Activated T-cell treated with anti-CD3 and anti-CD28 coated beads for 1 hour (primary cell): Measurements from ENCODE around the gene AP5Z1.

ENCODE experiments used
- DNase-seq: peaks from one replicate; pipeline ENCODE4 v3.0.0-alpha.2; 2020; ENCODE audit warnings: low read depth

The AP5Z1 gene

DNA sequence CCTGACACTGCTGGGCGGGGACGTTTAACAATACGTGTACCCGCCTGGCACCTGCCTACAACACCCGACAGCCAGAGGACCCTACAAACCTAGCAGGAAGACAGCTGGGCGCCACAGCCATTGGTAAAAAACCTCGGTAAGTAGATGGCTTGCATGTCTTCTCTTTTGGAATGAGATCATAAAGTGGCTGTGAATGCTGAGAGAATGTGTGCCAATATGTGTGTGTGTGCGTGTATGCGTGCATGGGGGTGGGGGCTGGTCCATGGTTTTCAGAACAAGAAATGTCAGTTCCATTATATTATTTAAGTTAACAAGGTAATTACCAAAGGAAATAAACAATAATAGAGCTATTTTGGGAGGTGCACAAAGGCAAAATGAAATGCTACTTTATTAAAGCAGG is 47.3 kb downstream of the AP5Z1 start:
- DNase-seq: no peak

DNA sequence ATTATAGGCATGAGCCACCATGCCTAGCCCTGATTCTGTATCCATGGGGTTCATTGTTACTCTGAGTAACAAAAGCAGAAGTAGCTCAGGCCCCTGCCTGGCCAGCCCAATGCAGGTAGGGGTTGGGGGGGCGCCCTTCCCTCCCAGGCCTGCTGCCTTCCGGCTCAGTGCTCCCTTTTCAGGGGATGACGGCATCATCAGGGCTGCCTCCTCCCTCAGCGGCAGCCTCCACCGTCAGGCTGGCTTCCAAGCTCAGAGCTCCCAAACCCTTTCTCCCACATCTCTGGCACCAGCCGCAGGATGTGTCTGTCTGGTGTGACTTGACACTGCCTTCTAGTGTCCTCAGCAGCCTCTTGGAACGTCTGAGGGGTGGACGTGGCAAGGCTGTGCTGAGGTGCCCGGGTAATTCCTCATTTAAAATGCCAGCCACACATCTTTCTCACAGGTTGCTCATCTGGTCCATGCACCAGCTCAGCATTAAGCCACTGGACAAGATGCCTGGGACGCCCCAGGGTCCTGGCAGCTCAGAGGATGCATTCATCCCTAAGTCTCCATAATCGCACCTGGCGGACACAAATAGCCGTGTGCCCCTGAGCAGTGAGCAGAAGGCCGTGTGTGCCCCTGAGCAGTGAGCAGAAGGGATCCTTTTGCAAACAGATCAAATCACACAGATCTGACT is 48.2 kb downstream of the AP5Z1 start:
- DNase-seq: no peak

DNA sequence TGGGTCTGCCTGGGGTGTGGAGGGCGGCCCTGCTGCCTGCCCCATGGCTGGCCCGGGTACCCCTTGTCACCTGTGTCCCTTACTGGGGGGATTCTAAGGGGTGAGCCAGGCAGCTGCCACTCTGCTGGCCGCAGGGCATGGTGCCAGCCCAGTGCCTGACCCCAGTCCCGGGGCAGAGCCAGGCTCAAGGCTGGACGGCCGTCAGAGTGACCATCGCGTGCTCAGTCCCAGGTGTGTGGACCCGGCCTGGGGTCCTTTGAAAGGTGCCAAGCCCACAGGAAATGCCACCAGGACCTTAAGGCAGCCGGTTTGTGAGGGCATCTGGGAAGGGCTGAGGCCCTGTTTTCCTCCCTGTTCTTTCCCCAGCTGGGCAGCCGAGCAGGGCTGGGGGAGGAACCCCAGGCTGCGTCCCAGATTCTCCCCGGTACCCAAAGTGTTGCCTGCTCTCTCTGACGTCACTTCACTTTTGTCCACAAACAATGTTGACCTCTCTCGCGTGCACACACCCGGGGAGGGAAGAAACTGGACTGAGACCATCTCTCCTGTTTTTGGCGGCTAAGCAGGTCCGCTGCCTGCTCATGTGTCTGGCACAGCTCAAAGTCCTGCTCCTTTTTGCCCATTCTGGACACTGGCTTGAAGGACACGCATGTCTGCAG is 48.8 kb downstream of the AP5Z1 start:
- no peak for DNase-seq

DNA sequence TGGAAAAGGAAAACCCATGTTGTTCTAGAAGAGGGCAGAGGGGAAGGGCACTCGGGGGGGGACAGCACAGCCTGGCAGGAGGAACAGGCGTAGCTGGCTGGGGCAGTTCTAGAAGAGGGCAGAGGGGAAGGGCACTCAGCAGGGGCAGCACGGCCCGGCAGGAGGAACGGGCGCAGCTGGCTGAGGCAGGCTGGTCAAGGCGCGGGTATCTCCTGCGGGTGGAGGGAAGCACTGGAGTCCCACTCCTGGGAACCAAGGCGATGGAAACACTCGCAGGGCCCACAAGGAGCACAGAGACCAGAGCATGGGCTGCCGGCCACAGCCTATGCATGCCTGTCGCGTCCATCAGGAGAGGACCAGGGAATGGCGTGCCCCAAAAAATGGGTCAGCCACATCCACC is 49.7 kb downstream of the AP5Z1 start:
- DNase-seq: no peak

DNA sequence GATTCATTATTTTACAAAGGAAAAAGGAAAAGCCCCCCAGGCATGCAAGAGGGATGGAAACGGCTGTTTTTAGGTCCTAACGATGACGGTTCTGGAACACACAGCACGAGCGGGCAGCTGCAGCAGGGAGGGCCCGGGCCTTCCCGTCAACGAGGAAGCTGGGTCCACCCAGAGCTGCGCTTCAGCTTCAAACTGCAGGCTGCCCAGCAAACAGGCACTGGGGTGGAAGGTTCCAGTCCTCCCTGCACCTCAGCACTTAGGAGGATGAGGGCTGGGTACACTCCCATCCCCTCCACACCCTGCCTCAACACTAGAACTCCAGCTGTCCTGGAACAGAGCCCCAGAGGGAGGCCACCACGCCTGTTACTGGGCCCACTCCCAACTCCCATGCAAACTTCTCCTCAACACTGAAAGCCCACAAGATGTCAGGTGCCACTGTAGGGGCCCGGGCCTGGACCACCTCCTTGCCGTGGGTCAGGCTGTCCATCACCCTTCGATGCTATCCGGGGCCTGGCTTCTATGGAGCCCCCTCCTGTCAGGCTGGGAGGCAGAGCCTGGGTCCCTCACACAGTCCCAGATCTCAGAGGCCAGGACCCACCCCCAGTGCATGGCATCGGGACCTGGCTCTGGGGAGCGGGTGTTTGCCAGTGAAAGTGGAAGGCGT is 53.4 kb downstream of the AP5Z1 start:
- no peak for DNase-seq

DNA sequence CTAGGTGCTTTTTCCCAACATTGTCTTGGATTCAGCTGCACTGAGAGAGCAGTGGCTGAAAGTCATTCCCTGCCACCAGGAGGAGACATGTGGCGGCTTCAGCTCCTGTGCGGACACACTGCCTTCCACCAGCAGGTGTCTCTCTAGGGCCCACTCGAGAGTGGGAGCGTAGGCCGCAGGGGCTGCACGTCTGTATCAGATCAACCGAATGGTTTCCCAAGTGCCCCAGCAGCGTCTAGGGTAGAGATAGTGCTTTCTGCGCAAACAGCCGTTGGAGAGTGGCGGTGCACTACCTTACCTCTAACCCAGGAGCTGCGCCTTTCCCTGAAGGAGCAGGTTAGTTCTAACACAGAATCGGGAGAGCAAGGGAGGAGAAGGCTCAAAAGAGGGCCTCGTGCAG is 54.8 kb downstream of the AP5Z1 start:
- peak; percentile 32 for DNase-seq

DNA sequence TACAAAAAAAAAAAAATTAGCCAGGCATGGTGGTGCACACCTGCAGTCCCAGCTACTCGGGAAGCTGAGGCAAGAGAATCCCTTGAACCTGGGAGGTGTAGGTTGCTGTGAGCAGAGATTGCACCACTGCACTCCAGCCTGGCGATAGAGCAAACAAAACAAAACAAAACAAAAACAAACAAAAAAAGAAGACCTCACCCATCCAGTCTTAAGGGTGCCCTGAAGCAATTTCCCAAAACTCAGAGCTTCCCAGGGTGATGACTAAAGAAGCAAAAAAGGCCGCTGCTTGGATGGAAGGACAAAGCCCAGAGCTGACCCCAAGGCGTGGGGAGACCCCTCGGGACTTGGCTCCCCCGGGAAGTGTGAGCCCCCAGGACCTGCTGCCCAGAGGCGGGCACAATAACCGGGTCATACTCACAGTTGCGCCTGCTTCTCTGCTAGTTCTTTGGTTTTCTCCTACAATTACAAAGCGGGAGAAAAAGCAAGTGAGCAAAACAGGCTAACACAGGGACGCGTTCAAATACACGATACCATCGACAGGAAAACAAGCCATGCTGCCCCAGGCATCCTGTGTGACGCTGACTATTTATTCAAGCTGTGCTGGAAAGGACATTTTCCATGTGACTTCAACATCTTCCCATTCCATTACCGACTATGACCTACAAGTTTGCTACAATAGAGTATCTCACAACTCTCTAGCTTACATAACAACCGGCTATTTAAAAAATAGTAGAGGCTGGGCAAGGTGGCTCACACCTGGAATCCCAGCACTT is 56.5 kb downstream of the AP5Z1 start:
- DNase-seq: no peak

DNA sequence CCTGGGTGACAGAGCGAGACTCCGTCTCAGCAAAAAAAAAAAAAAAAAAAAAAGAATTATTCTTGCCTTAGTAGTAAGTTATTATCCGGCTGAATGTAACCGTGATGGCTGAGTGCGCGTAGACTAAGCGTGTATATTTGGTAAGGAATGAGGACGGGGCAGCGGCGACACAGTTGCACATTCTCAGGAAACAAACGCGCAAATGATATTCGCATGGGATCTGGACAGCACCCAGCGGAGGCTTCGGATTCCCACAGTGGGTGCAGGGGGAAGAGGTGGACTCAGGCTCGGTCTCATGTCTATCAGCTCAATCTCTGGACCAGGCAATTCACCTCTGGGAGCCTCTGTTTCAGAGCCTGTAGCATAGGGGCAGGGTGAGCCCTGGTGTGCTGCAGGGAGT is 57.3 kb downstream of the AP5Z1 start:
- DNase-seq: no peak

DNA sequence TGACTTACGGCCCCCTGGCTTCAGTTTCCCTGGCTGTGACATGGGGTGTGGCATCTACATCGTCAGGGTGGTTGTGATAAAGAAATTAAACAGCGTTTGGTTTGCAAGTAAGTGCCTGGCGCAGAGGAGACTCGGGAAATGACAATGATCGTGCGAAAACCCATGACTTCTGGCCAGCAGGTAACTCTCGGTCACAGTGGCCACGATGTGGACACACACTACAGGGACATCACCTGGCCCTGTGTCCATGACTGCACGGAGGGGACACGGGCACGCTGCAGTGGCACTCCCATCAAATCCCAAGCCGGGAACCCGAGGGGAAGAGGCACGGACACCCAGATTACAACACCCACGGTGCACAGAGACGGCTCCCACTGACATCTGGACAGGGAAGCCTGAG is 57.8 kb downstream of the AP5Z1 start:
- DNase-seq: no peak

DNA sequence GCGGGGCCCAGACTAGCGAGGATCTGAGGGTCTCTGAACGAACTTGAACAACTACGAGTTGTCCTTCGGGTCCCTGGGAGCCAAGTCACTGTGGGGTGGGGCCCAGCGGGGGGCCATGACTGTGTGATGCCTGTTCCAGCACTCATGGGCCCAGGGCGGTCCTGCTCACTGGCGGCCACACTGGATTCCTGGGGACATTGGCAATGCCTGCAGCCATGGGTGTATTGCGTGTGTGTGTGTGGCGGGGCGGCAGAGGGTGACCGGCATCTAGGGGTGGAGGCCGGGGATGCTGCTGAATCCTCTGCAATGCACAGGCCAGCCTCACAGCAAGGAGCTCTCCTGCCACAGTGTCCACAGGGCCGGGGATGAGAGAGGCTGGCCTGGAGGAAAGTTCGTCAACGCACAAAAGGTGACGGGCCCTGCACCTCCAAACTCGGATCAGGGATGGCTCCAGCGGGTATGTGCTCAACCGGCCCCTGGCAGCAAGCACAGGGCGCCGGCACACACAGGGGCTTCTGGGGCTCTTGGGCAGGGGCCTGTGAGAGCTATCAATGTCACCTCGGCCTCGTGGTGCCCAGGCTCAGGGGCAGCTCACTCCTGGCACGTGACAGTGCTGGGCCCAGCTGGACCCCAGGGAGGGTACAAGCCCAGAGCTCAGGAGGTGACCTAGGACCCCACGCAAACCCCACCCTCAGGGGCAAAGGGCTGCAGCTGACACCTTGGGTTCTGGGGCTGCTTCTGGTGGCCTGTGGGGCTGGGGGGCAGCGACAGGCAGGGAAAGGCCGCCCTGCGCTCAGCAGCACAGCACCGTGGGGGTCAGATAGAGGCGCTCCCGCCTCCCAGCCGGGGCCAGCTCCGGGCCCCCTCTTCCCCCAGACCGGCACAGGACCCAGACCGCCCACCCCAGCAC is 58.5 kb downstream of the AP5Z1 start:
- DNase-seq: no peak

DNA sequence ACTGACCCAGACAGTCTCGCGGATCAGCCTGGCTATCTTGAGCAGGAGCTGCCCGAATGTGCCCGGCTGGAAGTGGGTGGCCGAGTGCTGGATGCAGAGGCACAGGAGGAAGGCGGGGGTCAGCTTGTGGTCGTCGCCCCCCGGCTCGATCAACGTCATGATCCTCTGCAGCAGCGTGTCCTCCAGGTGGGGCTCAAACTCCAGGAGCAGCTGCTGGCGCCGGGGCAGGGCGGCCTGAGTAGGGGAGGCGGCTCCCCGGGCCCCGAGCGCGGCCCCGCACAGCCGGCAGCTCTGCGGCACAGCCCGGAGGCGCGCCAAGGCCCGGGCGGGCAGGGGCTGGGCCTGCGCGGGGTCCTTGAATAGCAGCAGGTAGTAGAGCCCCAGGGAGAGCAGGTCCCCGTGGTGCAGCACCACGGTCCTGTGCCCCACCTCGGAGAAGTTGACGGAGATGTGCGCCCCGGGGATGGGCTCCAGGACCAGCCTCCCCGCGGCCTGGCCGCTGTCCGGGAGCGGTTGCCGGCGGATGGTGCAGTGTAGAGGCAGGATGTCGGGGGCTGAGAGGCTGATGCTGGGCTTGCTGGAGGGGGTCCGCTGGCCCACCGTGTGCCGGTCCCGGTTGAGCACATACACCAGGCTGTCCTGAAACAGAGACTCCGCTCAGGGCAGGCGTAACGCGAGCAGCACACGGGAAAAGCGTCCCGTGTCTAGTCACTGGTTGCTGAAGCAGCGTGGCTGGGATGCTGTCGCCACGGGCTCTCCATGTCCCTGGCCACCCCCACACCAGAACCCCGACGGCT is 59.4 kb downstream of the AP5Z1 start:
- DNase-seq: no peak

DNA sequence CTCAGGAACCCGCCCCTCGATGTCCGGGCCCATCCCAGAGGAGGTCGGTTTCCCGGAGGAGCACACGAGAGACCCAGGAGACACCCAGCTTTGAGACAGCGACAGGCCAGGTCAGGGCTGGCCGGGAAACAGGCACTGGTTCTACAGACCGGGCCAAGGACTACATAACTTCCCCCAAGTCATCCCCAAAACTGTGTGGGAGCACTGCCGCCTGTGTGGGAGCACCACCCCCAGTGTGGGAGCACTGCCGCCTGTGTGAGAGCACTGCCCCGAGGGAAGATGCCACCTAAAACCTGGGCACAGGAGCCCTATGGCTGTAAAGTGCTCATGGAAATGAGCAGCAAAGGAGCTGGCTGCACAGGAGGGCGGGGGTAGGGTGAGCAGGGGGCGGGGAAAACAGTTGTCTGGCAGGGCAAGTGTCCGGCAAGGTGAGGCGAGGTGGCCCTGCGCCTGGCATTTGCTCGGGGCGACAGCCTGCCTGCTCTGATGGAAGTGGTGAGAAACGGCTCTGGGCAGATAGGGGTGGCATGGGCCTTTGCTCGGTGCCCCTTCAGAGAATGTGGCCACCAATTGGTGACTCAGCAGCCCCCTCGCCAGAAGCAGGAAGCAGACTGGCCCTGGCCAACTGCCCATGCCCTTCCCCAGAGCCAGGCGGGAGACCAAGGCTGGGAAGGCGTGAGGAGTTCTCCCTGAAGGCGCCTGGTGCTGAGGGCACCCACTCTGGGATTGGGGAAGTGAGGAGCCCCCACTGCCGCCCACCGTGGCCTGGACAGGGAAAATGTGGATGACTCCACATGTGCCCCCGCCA is 60.2 kb downstream of the AP5Z1 start:
- DNase-seq: no peak

DNA sequence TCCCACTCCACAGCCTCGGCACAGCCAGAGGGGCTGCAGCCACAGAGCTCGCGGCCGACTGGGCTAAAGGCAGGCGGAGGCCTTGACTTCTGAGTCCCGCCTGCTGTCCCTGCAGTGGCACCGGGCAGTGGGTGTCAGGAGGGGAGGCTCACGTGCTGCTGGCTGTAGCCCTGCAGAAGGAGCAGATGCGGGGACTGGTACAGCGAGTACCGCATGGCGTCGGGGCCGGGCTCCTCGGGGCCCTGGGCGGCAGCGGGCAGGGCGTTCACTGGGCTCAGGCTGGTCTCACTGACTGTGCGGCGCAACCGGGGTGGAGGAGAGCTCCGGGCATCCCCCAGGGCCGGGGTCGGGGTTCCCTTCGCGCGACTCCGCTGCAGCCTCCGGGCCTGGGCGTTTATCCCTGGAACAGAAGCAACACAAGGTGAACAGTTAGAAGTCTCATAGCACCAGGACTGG is 60.8 kb downstream of the AP5Z1 start:
- no peak for DNase-seq

DNA sequence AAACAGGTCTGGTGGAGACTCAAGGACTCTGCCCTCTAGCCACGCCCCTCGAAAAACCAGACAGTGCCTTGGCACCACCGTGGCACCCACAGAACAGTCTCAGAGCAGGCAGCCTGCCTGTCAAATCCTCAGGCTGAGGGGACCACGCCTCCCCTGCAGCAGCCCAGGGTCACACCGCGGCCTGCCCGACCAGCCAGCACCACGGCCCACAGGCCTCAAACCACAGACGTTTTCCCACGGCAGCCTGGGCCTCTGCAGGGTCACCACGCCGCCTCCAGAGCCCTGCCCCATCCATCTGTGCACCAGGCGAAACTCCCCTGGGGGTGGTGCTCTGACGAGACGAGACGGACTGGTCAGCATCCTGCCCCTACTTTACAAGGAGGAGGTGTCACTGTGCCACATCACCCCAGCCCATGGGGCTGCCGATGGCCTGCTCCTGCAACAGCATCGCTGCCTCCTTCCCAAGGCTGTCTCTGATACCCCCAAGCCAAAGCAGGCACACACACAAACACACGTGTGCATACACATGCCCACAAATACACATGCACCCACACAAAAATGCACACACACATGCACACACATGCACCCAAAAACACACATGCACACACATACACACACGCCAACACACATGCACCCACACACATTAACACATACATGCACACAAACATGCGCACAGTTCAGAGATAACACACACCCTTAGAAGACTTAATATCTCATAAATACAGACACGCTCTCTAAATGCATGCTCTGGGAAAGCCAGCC is 61.8 kb downstream of the AP5Z1 start:
- no peak for DNase-seq

DNA sequence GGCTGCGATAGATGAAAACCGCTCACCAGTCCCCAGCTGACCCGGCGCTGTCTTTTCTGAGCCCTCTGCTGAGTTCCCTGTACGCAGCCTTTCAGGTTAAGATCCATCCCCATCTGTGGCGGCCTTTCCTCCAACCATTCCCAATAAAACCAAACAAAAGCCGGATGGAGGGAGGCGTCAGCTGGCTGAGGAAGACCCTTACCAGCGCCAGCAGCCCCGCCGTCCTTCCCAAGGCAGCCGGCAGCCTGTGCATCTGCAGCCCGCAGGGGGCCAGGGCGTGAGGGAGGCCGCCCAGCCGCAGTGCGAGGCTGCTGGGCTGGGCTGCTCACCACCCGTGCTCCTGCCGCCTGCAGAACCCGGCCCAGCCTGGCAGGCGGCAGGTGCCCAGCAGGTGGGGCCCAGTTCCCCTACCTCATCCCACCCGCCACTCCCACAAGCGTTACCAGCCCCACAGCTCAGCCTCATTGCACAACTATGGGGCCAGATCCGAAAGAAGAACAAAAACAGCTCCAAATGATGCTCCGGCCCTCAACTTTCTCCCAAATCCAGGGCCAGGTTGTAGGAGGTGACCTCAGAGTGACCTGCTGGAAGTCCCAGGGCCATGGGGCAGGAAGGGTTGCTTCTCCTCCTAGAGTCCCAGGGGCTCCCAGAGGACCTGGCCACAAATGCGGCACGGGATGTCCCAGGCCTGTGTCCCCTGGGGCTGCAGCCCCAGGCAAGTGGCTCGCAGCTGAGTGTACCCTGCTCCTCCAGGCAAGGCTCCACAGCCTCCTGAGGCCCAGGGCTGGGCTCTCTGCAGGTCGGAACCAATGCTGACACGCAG is 62.6 kb downstream of the AP5Z1 start:
- DNase-seq: no peak

DNA sequence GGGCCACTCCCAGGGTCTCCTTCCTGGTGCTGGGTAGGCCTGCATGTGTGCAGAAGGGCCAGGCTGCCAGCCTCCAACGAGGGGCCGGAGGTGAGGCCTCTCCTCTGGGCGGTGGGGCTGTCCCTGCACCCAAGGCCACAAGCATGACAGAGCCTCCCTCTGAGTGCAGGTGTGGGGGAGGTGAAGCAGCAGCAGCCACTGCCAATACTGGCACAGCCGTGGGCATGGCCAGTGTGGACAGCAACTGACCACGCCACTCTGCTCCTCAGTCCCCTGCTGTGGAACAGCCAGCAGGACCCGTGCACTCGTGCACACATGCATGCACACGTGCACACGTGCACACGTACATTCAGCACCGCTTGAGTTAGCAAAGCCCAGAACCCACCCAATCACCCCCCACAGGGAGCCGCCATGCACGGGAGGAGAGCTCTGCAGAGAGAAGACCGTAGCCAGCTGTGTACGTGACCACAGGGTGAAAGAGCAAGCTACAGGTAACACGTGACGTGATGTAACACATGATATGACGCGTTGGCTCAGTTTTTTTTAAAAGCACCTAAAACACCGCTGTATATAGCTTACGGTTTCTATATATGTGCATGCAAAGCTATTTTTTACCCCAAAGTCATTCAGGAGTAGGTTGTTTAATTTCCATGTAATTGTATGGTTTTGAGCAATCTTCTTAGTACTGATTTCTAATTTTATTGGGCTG is 63.4 kb downstream of the AP5Z1 start:
- no peak for DNase-seq

DNA sequence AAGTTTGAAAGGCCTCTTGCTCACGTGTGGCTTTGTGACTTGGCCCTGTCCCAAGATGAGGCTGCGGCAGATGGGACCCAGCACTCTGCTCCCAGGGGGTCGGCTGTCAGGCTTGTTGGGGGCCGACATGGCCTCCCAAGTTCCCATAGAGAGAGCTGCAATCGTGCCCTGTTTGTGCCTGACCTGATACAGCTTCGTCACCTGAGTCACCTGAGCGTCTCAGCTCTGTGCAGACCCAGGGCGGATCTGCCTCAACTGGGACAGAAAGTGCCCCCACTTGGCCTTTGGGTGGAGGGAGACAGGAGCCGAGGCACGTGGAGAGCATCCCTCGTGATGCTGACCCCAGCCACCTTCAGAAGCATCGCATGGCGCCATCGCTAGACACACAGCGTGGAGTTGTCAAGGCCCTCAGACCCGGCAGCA is 64.7 kb downstream of the AP5Z1 start:
- no peak for DNase-seq
